ENCODE measurements around the gene CDK14.

Gene CDK14

GRCh38 chr7:91182819-91183764 lies 587.0 kb downstream of the CDK14 start:
- DNase-seq (ENCODE audit: low spot score in 2 of 2) = no peak
- Mint-ChIP-seq H3K27ac (ENCODE audit: low read depth) (no peak overlapping the region), H3K36me3 (ENCODE audit: insufficient read depth) (no peaks in the 10 kb centered on the region), H3K4me1 (no peaks in the 10 kb centered on the region), H3K4me3 (no peak overlapping the region), H3K9me3 (peaks cover 6% of the 10 kb centered on the region), H3K27me3 (no peaks in the 10 kb centered on the region)
- no peak for ATAC-seq (replicated peaks; ENCODE audit: extremely low read depth, poor library complexity, severe bottlenecking)

GRCh38 chr7:91185771-91186170 lies 589.6 kb downstream of the CDK14 start:
- H3K4me3 Mint-ChIP-seq = no peak overlapping the region
- DNase-seq (ENCODE audit: low spot score in 2 of 2) (no peak), ATAC-seq (replicated peaks; ENCODE audit: extremely low read depth, poor library complexity, severe bottlenecking) (no peak)
- H3K4me1 Mint-ChIP-seq = no peaks in the 10 kb centered on the region
- H3K9me3 Mint-ChIP-seq = peaks cover 6% of the 10 kb centered on the region
- no peak overlapping the region for H3K27ac Mint-ChIP-seq (ENCODE audit: low read depth)
- no peaks in the 10 kb centered on the region for H3K36me3 Mint-ChIP-seq (ENCODE audit: insufficient read depth)
- H3K27me3 Mint-ChIP-seq = no peaks in the 10 kb centered on the region

- Mint-ChIP-seq H3K27me3 (no peaks in the 10 kb centered on the region), H3K4me3 (no peak overlapping the region), H3K4me1 (no peaks in the 10 kb centered on the region), H3K27ac (ENCODE audit: low read depth) (no peak overlapping the region), H3K36me3 (ENCODE audit: insufficient read depth) (no peaks in the 10 kb centered on the region), H3K9me3 (peaks cover 6% of the 10 kb centered on the region)
- ATAC-seq (replicated peaks; ENCODE audit: extremely low read depth, poor library complexity, severe bottlenecking) = no peak
- no peak for DNase-seq (ENCODE audit: low spot score in 2 of 2)
These were observed 590.9 kb downstream of the CDK14 start for GRCh38 chr7:91187061-91187460.

- Mint-ChIP-seq H3K27ac (ENCODE audit: low read depth) (no peak overlapping the region), H3K9me3 (peaks cover 8% of the 10 kb centered on the region)
- ATAC-seq (replicated peaks; ENCODE audit: extremely low read depth, poor library complexity, severe bottlenecking) = no peak
These were observed 595.6 kb downstream of the CDK14 start for GRCh38 chr7:91191771-91192170.

GRCh38 chr7:91193141-91193540 lies 597.0 kb downstream of the CDK14 start:
- ATAC-seq (replicated peaks; ENCODE audit: extremely low read depth, poor library complexity, severe bottlenecking) (no peak), DNase-seq (ENCODE audit: low spot score in 2 of 2) (no peak)
- no peak overlapping the region for H3K27ac Mint-ChIP-seq (ENCODE audit: low read depth)
- H3K4me3 Mint-ChIP-seq = no peak overlapping the region
- no peaks in the 10 kb centered on the region for H3K27me3 Mint-ChIP-seq
- no peaks in the 10 kb centered on the region for H3K36me3 Mint-ChIP-seq (ENCODE audit: insufficient read depth)
- no peaks in the 10 kb centered on the region for H3K4me1 Mint-ChIP-seq
- peaks cover 8% of the 10 kb centered on the region for H3K9me3 Mint-ChIP-seq

More at GRCh38 chr7:91191771-91192170, 595.6 kb downstream of the CDK14 start:
- H3K4me3 Mint-ChIP-seq = no peak overlapping the region
- DNase-seq (ENCODE audit: low spot score in 2 of 2) = no peak
- H3K27me3 Mint-ChIP-seq = no peaks in the 10 kb centered on the region
- H3K36me3 Mint-ChIP-seq (ENCODE audit: insufficient read depth) = no peaks in the 10 kb centered on the region
- H3K4me1 Mint-ChIP-seq = no peaks in the 10 kb centered on the region

GRCh38 chr7:91194841-91195240 lies 598.7 kb downstream of the CDK14 start:
- Mint-ChIP-seq H3K27ac (ENCODE audit: low read depth) (no peak overlapping the region), H3K27me3 (no peaks in the 10 kb centered on the region), H3K4me1 (no peaks in the 10 kb centered on the region), H3K9me3 (peaks cover 8% of the 10 kb centered on the region), H3K4me3 (no peak overlapping the region), H3K36me3 (ENCODE audit: insufficient read depth) (no peaks in the 10 kb centered on the region)
- ATAC-seq (replicated peaks; ENCODE audit: extremely low read depth, poor library complexity, severe bottlenecking) (no peak), DNase-seq (ENCODE audit: low spot score in 2 of 2) (no peak)

- Mint-ChIP-seq H3K36me3 (ENCODE audit: insufficient read depth) (no peaks in the 10 kb centered on the region), H3K27ac (ENCODE audit: low read depth) (no peak overlapping the region), H3K27me3 (no peaks in the 10 kb centered on the region), H3K9me3 (peaks cover 8% of the 10 kb centered on the region), H3K4me1 (no peaks in the 10 kb centered on the region), H3K4me3 (no peak overlapping the region)
- DNase-seq (ENCODE audit: low spot score in 2 of 2) = no peak
- ATAC-seq (replicated peaks; ENCODE audit: extremely low read depth, poor library complexity, severe bottlenecking) = no peak
These were observed 599.9 kb downstream of the CDK14 start for GRCh38 chr7:91196058-91196457.

GRCh38 chr7:91198371-91198770 lies 602.2 kb downstream of the CDK14 start:
- H3K27me3 Mint-ChIP-seq = no peaks in the 10 kb centered on the region
- H3K9me3 Mint-ChIP-seq = peaks cover 8% of the 10 kb centered on the region
- H3K36me3 Mint-ChIP-seq (ENCODE audit: insufficient read depth) = no peaks in the 10 kb centered on the region
- H3K4me1 Mint-ChIP-seq = no peaks in the 10 kb centered on the region
- no peak for DNase-seq (ENCODE audit: low spot score in 2 of 2)
- ATAC-seq (replicated peaks; ENCODE audit: extremely low read depth, poor library complexity, severe bottlenecking) = no peak
- no peak overlapping the region for H3K27ac Mint-ChIP-seq (ENCODE audit: low read depth)
- H3K4me3 Mint-ChIP-seq = no peak overlapping the region

GRCh38 chr7:91199601-91200000 lies 603.5 kb downstream of the CDK14 start:
- Mint-ChIP-seq H3K27me3 (no peaks in the 10 kb centered on the region), H3K27ac (ENCODE audit: low read depth) (no peak overlapping the region), H3K4me3 (no peak overlapping the region), H3K4me1 (no peaks in the 10 kb centered on the region), H3K36me3 (ENCODE audit: insufficient read depth) (no peaks in the 10 kb centered on the region), H3K9me3 (peaks cover 8% of the 10 kb centered on the region)
- ATAC-seq (replicated peaks; ENCODE audit: extremely low read depth, poor library complexity, severe bottlenecking) (no peak), DNase-seq (ENCODE audit: low spot score in 2 of 2) (no peak)

- no peaks in the 10 kb centered on the region for H3K4me1 Mint-ChIP-seq
- no peaks in the 10 kb centered on the region for H3K9me3 Mint-ChIP-seq
- no peaks in the 10 kb centered on the region for H3K36me3 Mint-ChIP-seq (ENCODE audit: insufficient read depth)
- H3K27me3 Mint-ChIP-seq = no peaks in the 10 kb centered on the region
- DNase-seq (ENCODE audit: low spot score in 2 of 2) (no peak), ATAC-seq (replicated peaks; ENCODE audit: extremely low read depth, poor library complexity, severe bottlenecking) (no peak)
- H3K4me3 Mint-ChIP-seq = no peak overlapping the region
- no peak overlapping the region for H3K27ac Mint-ChIP-seq (ENCODE audit: low read depth)
These were observed 605.5 kb downstream of the CDK14 start for GRCh38 chr7:91201442-91202113.

- no peak for ATAC-seq (replicated peaks; ENCODE audit: extremely low read depth, poor library complexity, severe bottlenecking)
- Mint-ChIP-seq H3K27me3 (no peaks in the 10 kb centered on the region), H3K4me3 (no peak overlapping the region), H3K36me3 (ENCODE audit: insufficient read depth) (no peaks in the 10 kb centered on the region), H3K9me3 (peaks cover 5% of the 10 kb centered on the region), H3K4me1 (no peaks in the 10 kb centered on the region), H3K27ac (ENCODE audit: low read depth) (no peak overlapping the region)
- no peak for DNase-seq (ENCODE audit: low spot score in 2 of 2)
These were observed 610.3 kb downstream of the CDK14 start for GRCh38 chr7:91206361-91206960.

- H3K27me3 Mint-ChIP-seq = no peaks in the 10 kb centered on the region
- DNase-seq (ENCODE audit: low spot score in 2 of 2) (no peak), ATAC-seq (replicated peaks; ENCODE audit: extremely low read depth, poor library complexity, severe bottlenecking) (no peak)
- no peaks in the 10 kb centered on the region for H3K36me3 Mint-ChIP-seq (ENCODE audit: insufficient read depth)
- H3K4me3 Mint-ChIP-seq = no peak overlapping the region
- H3K4me1 Mint-ChIP-seq = no peaks in the 10 kb centered on the region
- no peak overlapping the region for H3K27ac Mint-ChIP-seq (ENCODE audit: low read depth)
- H3K9me3 Mint-ChIP-seq = peaks cover 12% of the 10 kb centered on the region
These were observed 616.5 kb downstream of the CDK14 start for GRCh38 chr7:91212582-91212981.

Data from central memory CD8-positive, alpha-beta T cell (primary cell).